DMS53 (cell line): ENCODE measurements around the gene SHANK3.
"Not testable (repeated sequence)": the region's sequence is repeated elsewhere in the genome, so short reads cannot be mapped to it uniquely, and the experiment has no call there.

Experiments
- DNase-seq: peaks from one replicate; lab custom pipeline; 2025; lab: John Stamatoyannopoulos, UW

SHANK3 gene

GRCh38 chr22:50653256-50653655 is 19.4 kb upstream of the SHANK3 start:
- DNase-seq, result no peak

DNA sequence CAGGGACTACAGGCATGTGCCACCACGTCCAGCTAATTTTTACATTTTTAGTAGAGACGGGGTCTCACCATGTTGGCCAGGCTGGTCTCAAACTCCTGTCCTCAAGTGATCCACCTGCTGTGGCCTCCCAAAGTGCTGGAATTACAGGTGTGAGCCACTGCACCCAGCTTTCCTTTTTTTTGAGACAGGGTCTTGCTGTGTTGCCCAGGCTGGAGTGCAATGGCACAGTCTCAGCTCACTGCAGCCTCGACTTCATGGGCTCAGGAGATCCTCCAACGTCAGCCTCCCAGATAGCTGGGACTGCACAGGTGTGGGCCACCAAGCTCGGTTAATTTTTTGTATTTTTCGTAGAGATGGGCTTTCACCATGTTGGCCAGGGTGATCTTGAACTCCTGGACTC is 18.0 kb upstream of the SHANK3 start:
- not testable (repeated sequence) for DNase-seq

DNA sequence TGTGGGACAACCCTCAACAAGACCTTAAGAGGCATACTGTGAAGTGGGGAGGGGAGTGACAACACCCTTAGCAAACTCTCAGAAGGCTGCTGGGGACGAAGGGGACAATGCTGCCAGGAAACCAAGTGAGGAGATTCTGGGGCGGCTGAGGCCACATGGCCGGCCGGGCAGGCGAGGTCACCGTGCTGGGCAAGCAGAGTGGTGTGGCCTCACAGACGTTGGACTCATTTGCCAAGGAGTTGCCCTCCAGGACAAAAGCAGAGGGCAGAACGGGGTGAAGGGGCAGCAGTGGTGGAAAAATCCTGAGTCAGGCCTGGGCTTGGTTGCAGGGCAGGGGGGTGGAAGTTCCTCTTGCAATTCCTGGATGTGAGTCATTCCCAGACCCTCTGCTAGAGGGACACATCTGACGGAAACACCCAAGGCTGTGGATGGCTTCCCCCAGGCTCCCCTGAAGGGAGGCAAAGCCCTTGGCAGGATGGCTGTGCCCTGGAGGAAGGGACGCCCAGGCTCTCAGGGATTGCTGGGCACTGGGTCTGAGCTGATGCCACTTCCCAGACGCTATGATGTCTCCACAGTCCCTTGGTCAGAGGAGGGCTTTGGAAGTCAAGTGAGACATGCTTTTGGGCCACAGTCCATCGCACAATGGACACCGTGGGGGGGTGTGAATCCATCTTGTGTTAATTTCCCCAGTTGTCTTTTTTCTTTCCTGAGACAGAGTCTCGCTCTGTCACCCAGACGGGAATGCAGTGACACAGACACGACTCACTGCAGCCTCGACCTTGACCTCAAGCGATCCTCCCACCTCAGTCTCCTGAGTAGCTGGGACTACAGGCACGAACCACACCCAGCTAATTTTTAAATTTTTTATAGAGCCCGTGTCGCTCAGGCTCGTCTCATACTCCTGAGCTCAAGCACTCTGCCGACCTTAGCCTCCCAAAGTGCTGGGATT is 16.2 kb upstream of the SHANK3 start:
- DNase-seq, result no peak

DNA sequence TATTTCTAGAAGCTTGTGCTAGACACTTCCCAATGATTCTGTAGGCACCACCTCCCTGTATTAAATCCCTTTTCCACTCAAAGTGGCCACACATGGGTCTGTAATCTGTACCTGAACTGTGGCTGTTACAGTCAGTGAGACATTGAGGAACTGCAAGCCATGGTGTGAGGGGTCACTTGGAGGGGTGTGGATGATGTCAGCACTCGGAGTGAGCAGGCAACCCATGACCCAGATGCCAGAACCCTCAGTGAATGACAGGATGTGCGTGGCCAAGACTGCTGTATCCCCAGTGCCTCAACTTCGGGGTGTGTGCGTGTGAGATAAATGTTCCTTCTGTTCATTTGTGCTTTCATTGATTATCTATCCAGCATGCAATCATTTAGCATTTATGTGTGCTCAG is 14.7 kb upstream of the SHANK3 start:
- no peak for DNase-seq

DNA sequence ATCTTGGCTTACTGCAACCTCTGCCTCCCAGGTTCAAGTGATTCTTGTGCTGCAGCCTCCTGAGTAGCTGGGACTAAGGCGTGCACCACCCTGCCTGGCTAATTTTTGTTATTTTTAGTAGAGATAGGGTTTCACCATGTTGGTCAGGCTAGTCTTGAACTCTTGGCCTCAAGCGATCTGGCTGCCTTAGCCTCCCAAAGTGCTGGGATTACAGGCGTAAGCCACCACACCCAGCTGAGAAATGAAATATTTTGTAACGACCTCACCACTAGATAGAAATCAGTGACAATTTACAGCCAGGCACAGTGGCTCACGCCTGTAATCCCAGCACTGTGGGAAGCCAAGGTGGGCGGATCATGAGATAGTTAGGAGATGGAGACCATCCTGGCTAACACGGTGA is 12.9 kb upstream of the SHANK3 start:
- DNase-seq, result not testable (repeated sequence)

DNA sequence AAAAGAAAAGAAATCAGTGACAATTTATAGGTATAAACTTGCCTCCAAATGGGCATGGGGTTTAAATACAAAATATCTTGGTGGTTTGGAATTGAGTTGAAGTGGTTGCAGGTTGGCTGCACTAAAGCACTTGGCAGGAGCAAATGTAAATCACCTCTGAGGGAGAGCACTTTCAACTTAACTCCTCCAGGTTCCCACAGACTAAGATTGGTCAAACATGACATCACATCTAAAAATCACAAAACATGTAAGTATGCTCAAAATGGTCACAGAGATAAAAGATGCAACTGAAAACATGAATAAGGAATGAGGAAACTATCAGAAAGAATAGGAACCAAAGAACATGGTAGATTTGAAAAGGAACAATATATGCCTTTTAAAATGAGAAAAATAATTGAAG is 12.3 kb upstream of the SHANK3 start:
- DNase-seq, result no peak

DNA sequence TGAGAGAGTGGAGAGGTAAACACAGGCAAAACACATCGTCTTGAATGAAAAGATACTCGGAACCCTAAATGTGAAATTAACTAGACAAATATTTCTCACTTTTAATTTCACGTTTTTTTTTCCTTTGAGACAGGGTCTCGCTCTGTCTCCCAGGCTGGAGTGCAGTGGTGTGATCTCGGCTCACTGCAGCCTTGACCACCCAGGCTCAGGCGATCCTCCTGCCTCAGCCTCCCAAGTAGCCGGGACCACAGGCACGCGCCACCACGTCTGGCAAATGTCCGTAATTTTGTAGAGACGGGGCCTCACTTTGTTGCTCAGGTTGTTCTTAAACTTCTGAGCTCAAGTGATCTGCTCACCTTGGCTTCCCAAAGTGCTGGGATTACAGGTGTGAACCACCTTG is 7.4 kb upstream of the SHANK3 start:
- no peak for DNase-seq

DNA sequence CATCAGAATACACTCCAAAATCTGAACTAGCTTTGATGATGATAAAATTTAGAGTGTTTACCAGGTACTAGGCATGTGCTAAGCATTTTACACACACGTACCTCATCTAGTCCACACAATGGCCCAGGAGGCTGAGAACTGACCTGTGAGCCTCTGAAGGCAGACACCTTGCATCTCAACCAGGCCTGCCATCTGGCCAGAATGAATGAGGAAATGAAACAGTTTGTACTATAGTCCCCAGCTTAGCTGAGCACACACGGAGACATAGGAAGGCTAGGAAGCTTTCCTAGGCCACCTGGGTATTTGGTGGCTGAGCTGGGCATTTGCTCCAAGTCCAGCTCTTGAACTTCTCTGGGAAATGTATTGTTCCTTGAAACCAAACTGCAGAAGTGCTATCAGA is 6.9 kb upstream of the SHANK3 start:
- DNase-seq, result no peak

DNA sequence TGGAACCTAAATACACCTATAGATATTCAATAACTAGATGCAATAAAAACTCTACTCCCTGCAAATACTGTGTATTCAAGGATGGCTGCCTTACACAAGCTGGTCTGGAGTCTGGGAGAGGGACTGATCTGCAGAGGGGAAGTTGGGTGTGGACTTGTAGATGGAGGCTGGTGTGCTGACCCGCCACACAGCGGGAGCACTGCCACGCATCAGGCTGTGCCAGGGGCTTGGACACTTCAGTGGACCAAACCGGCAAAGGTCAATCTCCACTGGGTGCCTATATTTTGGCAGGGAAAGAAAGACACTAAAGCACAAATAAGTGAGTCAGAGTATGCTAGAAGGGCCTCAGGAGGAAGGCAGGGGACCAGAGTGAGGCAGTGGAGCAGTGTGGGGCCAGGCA is 2.1 kb upstream of the SHANK3 start:
- no peak for DNase-seq

- no peak for DNase-seq
Observed at GRCh38 chr22:50670914-50671538, 1.6 kb upstream of the SHANK3 start.

DNA sequence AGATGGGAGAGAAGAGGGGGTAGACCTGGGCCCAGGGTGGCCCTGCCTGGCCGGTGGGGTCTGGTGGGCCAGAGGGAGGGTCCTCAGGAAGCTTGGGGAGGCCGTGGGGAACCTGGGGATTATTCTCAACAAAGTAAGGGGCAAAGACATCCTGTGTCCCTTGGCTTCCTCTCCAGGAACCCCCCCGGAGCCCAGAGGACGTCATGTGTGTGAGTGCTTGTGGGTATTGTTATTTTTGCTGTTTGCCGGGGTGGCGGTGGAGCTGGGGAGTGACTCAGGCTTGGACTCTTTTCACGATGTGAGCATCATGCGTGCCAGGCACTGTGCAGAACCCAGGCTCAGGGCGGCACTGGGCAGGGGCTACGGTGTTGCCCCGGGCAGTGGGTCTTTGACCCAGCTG is 982 bp upstream of the SHANK3 start:
- DNase-seq, result no peak

DNA sequence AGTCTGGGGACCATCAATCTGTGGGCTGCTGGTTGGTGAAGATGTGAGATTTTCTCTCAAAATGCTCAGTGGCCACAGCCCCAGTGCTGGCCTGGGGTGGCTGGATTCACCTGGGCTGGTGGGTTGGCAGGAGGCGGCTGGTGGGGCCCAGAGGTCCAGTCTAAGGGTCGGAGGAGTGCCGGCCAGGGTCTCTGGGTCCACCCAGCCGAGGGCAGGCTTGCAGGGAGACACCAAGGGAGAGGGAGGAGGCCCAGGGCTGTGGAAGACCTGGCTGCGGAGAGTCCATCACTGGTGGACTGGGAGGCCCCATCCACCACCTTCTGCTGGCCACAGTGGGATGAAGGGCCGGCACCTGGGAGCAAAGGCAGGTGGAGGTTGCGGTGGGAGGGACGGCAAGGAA is 582 bp upstream of the SHANK3 start:
- DNase-seq, result no peak

GRCh38 chr22:50673231-50674129 is 857 bp downstream of the SHANK3 start:
- DNase-seq, result no peak

- no peak for DNase-seq
Observed at GRCh38 chr22:50674130-50674500, 1.5 kb downstream of the SHANK3 start.

DNA sequence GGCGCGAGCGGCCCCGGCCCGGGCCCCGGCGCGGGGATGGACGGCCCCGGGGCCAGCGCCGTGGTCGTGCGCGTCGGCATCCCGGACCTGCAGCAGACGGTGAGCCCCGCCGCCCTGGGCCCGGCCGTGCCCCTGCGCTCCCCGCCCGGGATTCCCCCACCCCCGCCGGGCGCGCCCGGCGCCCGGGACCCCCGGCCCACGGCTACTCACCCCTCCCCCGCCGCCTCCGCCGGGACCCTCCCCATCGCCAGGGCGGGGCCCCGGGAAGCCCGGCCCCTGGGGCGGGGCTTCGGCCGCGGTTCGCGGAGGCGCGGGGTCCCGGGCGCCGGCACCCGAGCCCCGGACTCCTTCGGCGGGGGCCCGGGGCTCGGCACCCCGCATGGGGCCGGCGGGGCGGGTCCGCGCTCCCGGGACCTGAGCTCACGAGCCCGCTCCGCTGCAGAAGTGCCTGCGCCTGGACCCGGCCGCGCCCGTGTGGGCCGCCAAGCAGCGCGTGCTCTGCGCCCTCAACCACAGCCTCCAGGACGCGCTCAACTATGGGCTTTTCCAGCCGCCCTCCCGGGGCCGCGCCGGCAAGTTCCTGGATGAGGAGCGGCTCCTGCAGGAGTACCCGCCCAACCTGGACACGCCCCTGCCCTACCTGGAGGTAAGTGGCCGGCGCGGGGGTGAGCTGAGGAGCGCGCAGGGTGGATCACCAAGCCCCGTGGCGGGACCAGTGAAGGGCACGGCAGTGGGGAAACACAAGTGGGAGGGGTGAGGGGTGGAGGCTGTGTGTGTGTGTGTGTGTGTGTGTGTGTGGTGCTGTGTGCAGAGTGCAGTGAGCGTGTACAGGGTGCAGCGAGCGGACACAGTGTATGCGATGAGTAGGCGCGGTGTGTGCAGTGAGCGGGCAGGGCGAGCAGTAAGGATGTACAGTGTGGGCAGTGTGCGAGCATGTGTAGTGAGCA is 2.3 kb downstream of the SHANK3 start:
- DNase-seq, result peak; percentile 81

DNA sequence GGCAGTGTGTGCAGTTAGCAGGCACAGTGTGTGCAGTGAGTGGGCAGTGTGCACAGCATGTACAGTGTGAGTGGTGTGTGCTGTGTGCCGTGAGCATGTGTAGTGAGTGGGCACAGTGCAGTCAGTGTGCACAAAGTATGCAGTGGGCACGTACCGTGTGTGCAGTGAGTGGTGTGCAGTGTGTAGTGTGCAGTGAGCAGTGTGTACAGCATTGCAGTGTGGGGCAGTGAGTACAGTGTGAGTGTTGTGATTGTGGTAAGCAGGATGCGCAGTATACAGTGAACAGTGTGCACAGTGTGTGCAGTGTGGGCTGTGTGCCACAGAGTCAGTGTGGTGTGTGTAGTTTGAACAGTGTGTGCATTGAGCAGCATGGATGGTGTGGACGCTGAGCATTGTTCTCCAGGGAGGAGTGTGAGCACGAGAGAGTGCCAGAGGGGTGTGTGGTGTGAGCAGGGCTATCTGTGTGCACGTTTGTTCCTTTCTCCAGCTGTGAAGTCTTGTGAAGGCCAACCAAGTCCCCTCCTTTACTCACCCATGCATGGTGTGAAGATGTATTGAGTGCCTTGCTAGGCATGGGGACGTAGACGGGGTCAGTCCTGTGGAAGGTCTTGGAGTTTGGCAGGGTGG is 3.0 kb downstream of the SHANK3 start:
- no peak for DNase-seq

GRCh38 chr22:50676180-50676636 is 3.6 kb downstream of the SHANK3 start:
- no peak for DNase-seq

GRCh38 chr22:50676661-50677492 is 4.3 kb downstream of the SHANK3 start:
- no peak for DNase-seq

GRCh38 chr22:50677493-50678217 is 5.0 kb downstream of the SHANK3 start:
- DNase-seq, result no peak
